NCI-H2227 (cell line): ENCODE measurements around the gene JPH3.
A peak's percentile ranks its signal among the peaks of the same experiment; 100 is the strongest.

Experiments
- DNase-seq: peaks from one replicate; lab custom pipeline; 2025; ENCODE audit not compliant: unreplicated experiment; lab: John Stamatoyannopoulos, UW

JPH3 gene

DNA sequence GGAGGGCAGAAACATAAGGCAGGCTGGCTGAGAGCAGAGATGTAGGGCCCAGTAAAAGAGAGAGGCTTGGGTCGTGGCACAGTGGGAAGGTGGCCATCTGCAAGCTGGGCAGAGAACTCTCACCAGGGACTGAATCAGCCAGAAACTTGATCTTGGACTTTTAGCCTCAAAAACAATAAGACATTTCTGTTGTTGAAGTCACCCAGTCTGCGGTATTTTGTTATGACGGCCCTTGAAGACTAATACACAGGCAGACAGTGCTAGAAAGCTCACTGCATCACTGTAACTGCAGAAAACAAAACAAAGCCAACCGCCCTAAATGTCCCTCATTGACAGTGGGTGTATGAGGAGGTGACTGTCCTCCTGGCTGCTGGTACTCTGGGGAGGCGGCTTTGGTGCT lies 3.9 kb upstream of the JPH3 start:
- no peak for DNase-seq

DNA sequence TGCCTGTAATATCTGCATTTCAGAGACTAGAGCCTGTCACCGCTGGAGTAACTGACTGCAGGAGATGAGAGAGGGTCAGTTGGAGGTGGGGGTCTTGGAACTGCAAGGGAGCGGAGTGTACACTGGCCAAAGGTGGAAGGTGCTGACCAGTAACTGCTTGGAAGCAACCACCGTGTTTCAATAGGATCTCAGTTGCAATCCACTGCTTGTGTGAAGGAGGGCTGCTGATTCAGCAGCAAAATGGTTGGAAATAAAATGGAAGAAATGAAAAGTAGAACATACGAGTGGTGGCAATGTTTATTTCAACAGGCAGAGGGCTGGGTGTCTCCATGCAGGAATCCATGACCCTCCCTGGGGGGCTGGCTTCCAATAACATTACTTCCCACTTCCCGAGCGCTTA lies 2.1 kb upstream of the JPH3 start:
- DNase-seq: no peak

DNA sequence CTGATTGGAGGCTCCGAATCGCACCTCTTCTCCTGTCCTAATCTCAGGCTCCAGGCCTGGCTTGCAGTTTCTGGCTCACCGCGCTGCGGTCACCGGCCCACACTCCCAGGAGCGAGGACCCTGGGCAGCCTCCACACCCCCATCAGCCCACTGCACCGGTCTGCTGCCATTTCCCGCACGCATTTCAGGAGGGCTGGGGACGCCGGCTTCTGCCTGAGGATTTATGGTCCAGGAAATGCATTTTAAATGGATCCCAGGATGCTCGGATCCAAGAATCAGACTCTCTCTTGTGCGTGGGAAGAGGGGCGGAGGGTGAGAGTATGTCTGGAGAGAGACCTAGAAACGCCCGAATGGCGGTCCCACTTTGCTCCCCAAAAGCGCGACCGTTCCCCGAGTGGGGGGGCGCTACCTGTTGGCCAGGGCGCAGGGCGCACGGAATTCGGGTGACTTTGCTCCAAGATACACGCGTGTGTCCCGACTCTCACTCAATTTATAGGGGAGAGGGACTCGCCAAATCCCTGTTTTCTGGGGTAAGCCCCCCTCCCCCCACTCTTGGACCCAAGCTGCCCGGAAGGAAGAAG lies 817 bp upstream of the JPH3 start:
- no peak for DNase-seq

DNA sequence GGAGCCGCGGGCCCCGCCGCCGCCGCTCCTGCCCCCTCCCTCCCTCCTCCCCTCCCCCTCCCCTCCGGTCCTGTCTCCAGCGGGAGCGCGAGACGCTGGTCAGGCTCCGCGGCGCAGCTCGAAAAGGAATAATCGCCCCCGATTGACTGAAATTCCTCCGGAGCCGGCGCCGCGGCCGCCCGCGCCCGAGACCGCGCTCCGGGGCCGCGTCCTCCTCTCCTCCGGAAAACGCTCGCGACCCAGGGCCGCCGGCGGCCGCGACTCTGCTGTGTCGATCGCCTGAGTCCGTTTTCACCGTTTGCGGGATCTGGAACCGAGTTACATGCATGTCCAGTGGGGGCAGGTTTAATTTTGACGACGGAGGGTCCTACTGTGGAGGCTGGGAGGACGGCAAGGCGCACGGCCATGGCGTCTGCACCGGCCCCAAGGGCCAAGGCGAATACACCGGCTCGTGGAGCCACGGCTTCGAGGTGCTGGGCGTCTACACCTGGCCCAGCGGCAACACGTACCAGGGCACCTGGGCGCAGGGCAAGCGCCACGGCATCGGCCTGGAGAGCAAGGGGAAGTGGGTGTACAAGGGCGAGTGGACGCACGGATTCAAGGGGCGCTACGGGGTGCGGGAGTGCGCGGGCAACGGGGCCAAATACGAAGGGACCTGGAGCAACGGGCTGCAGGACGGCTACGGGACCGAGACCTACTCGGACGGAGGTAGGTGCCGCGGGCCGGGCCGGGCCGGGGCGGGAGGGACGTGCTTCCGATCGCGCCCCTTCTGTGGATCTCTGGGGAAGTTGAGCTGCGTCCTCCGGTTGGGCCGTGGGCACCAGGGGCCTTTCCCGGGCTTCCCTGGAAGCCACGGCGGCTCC lies 744 bp downstream of the JPH3 start:
- peak; percentile 54 for DNase-seq

DNA sequence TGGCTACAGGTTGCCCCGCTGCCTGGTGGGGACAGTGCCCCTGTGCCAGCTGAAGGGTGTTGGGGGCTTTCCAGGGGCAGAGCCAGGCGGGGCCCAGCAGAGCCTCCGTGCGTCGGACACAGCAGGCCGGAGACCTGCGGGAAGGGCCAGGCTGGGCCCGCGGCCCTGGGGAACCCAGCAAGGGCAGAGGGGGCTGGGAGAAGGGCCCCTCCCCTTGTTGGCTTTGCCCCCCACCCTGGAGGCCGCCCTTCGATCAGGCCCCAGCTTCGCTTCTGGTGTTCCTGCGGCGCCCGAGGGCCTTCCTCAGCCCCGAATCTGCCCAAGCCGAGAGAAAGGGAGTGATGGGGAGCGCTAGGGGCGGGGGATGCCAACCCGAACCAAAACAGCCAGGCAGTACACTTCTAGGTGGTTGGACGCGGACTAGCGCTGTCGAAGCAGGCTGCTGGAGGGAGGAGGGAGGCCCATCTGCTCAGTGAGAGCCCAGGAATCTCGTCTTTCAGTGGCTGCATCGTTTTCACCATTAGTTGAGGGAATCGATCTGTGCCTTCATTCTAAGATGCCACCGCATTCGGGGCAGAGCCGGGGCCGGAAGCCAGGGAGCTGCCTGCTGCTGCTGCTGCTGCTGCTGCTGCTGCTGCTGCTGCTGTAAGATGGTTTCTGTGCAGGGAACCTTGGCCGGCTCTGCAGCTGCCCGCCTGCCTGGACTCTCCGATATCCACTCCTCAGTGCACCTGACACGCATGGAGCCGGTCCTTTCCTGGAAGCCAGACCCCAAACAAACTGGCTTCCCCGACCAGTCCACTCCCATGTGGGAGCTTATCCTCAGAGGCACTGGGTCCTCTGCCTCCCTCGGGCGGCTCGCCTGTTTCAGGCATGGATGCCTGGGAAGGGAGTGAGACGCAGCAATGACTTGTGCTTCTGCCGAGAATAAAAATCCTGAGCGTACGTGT lies 1.7 kb downstream of the JPH3 start:
- peak; percentile 42 for DNase-seq

DNA sequence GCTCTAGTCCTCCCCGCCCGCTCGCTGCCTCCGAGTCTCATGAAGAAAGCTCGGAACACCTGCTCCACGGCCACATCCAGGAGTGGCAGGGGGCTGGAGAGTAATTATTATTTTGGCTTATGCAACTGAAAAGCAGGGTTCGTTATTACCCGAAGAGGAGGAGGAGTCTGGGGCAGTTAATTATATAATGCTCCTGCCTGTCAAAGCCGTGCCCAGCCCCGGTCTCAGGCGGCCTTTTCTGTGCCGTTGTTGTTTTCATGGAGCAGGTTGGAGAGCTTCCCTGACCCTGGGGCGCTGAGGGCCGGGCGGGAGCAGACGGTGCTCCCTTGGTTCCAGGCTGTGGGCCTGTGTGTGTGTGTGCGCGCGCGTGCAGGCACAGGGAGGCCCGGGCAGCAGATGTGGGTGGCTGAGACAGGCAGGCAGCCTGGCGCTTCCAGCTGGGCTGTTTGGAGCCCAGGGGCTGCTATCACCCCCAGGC lies 2.4 kb downstream of the JPH3 start:
- peak; percentile 42 for DNase-seq

DNA sequence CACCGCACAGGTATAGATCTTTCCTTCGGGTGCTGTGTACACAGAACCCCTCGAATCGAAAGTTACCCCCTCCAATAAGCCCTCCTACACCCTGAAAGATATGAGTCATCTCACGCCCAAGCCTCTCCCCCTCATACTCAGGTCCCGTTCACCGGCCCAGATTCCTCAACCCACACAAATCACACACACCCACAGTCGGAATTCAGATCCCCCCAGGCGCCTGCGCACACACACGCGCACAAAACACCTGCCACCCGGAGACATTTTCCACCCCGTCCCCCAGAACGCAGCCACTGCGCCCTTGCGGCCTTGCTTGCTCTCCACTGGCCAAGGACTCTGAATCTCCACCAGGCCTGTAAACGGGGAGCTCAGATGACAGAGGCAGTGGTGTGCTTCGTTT lies 4.9 kb downstream of the JPH3 start:
- DNase-seq: no peak

DNA sequence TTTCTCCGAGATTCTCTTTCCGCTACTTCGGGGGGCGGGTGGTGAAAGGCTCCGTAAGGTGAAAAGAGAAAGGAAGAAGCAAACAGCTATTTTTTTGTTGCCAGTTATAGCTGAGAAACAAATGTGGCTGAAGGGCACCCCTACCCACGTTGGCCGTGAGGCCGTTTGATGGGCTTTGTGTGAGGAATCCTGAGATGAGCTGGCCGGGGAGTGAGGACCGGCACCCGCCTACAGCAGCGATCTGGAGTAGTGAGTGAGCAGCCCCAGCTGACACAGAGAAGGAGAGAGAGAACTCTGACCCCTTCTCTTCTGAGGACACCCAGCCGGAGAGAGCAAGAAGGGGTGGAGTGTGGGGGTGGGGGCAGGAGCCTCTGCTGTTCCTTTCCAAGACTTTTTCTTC lies 5.6 kb downstream of the JPH3 start:
- DNase-seq: no peak

DNA sequence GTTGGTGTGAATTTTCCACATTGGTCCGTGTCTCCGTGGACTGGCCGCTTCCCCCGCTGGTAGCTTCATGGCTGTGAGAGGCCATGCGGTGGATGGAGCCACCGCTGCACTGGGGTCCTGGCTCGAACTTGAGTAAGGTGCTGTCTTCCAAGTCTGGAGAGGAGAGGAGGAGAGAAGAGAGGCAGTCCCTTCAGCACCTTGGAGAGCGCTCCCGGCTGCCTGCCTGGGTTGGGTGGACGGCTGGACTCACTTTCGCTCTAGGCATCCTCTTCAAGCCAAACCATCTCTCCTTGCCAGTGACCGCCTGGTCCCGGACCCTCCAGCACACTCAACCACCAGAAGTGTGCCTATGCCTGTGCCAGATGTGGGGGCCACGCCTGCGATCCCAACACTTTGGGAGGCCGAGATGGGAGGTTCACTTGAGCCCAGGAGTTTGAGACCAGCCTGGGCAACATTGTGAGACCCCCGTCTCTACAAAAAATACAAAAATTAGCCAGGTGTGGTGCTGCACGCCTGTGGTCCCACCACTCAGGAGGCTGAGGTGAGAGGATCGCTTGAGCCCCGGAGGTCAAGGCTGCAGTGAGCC lies 6.2 kb downstream of the JPH3 start:
- no peak for DNase-seq

DNA sequence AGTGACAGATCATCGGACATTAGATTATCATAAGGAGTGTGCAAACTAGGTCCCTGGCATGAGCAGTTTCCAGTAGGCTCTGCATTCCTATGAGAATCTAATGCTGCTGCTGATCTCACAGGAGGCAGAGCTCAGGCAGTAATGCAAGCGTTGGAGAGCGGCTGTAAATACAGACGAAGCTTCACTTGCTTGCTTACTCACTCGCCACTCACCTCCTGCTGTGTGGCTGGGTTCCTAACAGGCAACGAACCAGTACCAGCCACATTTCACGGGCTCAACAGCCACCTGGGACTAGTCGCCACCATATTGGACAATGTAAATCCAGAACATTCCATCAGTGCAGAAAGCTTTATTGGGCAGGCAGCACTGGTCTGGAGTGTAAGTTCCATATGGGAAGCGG lies 7.7 kb downstream of the JPH3 start:
- DNase-seq: no peak

DNA sequence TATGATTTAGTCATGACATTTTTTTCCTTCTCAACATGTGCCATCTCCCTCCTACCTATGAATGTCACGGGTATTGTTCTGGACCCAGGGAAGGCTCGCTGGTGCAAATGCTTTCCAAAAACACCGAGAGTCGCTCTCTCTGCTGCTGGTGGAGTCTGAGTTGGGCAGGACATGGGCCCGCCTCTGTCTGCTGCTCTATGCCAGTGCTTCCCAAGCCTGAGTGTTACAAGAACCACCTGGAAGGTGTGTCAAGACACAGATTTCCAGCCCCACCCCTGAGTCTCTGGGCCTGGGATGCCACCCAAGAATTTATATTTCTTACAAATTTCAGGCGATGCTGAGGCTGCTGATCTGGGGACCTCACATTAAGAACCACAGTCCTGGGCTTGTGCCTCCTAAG lies 9.1 kb downstream of the JPH3 start:
- no peak for DNase-seq

DNA sequence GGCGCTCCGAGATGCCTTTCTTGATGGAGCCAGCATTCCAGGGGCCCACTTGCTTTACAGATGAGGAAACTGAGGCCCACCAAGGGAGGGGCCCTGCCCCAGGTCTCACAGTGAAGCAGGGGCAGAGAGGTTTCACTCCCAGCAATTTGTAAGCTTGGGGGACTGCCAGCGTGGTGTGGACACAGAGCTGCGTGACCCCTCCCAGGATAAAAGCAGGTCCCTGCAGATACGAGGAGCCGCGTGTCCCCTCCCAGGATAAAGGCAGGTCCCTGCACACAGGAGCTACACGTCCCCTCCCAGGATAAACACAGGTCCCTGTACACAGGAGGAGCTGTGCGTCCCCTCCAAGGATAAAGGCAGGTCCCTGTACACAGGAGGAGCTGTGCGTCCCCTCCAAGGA lies 11.7 kb downstream of the JPH3 start:
- DNase-seq: no peak

DNA sequence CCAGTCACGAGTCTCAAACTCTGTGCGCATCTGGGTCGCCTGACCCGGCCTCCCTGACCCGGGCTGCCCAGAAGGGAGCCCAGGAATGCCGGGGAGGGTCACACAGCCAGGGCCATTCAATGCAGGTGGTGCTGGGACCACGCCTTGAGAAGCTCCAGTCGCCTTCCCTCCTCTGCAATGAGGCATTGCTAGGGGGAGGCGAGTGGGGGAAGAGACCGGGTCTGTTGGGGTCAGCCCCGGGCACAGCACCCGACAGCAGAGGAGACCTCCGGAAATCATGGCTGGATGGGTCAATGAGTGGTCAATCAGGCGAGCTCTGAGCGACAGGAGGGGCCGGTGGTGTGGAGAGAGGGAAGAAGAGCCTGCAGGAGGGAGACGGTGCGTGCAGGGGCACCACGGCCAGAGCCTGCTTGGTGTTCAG lies 13.3 kb downstream of the JPH3 start:
- DNase-seq: no peak

DNA sequence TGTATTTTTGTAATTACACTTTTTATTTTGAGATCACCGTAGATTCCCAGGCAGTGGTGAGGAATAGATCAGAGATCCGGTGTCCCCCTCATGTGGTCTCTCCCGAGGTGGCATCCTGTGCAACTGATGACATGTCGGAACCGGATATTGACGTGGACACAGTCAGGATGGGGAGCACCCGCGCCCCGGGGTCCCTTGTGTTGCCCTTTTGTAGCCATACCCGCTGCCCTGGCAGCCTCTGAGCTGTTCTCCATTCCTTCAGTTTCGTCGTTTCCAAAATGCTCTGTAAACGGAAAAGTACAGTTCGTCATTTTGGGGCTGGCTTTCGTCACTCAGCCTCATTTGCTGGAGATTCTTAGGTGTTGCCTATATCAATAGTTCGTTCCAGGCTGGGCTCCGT lies 14.2 kb downstream of the JPH3 start:
- DNase-seq: no peak

DNA sequence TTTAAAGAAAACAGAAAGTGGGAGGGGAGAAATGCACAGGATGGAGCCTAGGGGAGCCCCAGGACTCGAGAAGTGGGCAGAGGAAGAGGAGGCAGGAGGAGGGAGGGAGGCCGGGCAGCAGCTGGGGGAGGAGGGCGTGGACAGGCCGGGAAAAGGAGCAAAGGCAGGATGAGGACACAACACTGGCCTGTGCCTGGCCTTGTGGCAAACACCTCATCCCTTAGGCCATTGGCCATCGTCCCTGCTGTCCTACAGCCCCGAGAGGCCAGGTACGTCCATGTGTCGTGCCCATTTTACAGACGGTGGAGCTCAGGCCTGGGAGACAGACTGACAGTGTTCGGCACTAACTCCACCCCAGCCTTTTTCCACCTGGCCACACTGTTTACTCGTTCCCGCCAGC lies 15.9 kb downstream of the JPH3 start:
- DNase-seq: no peak

DNA sequence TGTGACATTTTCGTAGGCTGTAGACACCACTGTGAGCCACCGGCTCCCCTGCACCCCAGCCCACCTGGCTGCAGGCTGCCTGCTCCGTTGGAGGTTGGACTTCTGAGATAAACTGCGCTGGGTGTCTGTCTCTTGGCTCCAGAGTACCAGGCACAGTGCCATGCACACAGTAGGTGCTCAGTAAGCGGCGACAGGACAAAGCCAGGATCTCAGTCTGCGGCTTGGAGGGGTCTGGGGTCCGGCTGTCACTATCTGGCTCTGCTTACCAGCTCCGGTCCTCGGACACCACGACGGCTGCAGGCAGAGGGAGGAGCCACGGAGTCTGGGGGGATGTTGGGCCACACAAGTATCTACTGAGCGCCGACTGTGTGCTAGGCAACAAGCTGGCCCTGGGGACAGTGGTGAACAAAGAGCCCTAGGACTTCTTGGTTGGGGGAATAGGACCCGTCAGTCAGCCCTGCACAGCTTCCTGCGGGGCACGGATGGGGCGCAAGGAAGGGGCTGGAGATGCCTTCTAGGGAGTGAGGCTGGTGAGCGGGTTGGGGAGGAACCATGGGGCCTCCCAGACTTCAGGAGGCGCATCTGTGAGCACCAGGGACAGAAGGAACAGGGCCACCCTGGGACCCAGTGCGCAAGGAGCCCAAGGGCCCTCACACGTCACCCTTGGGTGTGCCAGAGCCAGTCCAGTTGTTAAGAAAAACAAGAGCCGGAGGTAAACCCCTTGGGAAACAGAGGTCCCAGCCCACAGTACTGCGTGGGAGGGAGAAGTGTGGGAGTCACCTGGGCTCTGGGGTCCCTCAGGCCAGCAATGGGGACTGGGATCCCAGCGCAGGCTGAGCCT lies 17.3 kb downstream of the JPH3 start:
- no peak for DNase-seq

DNA sequence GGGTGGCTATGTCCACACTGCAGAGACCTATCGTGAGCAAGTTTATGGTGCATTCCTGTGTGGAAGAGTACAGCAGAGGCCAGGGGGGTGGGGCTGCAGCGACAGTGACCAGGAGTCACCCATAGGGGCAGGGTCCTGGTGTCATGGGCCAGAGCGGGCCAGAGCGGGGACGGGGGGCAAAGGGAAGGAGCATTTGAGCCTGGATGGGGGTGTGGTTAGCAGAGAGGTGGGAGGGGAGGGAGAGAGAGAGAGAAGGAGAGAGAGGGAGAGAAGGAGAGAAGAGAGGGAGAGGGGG lies 17.8 kb downstream of the JPH3 start:
- DNase-seq: no peak

DNA sequence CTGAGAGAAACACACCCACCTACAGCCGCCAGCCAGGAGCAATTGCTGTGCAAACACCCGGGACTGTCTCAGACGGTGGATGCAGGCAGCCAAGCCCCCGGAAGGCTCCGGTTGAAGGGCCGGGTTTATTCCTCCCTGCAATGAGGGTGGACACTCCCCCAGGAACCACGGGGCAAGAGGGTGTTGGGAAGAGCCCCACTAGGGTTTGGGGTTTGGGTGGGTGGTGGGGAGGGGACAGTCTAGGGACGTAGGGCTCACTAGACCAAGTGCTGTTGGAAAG lies 19.2 kb downstream of the JPH3 start:
- no peak for DNase-seq

DNA sequence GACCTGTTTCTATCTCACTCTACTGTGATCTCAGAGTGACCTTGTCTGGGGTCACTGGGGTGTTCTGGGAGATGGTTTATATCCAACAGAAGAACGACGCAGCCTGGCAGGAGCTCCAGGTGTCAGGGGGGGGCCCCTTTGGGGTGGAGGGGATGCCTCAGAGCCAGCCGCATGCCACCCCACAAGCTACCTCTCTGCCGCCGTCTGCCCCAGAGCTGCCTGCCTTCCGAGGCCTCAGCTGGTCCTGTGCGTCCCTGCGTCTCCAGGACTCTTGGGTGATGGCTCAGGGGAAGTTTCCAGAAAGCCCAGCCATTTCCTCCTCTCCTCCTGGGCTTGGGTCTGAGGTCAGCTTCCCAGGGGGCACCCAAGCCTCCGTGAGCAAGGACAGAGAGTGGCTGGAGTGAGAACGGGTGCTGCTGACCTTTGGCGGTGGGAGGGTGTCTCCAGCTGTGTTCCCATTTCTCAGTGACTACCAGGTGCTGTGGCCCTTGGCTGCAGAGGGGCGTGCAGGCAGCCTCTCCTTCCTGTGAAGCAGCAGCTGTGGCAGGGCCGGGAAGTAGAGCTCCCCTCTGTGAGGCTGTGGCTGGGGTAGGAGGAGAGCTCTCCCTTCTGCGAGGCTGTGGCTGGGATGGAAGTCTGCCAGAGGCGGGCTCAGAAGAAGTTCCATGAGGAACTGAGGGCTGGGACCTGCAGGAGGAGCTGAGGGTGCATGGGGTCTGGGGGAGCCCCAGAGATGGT lies 19.8 kb downstream of the JPH3 start:
- DNase-seq: no peak

DNA sequence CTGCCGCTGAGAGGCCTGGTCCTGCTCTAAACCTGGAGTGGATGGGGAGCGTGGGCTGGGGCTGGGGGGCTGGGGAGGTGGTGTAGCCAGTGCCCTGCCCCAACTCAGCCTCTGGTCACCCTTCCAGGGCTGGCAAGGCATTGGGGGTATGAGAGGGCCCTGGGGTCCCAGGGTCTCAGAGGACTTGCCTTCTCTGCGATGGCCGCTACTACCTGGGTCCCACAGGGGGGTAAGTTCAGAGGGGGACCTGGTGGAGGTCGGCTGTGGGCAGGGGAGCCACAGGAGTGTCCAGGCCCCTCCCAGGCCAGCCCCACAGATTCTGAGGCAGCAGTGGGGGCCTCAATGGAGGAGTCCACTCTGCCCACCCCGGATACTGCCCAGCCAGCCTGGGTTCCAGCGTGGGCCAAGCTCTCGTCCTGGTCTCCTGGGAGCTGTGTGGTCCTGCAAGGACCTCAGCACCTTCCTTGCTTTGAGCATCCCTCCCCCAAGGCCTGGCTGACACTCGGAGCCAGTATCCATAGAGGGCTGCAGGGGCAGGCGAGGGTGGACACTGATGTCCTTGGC lies 20.5 kb downstream of the JPH3 start:
- no peak for DNase-seq
